Measurements from ENCODE around the gene DENND6B. TPM values are rescaled to one million over a fixed set of nuclear protein-coding genes. Genes with fewer than 3 reads are reported as not detected.
A peak's percentile ranks its signal among the peaks of the same experiment; 100 is the strongest.

The DENND6B gene
- total RNA-seq, 1 experiment from 2014 or later: 11.0 TPM

DNA sequence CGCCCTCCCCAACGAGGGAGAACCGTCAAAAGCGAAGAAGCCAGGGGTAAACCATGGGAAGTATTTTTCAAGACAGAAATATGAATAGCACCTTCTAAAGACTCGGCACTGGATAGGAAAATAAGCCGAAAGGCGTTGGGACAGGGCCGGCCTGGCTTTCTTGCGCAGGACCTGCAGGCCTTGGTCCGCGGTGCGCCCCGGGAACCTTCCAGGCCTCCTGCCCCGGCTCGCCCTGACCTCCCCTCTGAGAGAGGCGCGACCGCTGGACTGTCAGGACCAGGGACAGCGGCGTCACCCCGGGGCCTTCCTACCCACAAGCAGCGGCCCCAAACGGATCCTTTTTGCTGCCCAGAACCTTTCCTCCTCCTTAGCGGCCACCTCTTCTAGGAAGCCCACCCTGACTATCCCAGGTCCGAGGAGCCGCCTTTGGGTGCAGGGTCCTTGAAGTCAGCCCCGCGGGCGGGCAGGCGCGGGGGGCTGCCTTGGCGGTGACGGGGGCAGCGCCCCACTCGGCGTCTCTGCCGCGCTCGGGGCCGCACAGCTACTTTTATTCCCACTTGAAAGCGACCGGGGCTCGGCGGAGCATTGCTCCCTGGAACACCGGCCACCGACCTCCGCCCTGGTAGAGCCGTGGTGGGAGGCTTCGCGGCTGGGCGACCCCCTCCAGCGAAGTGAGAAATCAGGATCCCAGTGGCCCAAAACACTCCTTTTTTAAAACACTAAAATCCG lies 56.0 kb downstream of the DENND6B start (continued):
- TF ChIP-seq EZH2 (IDR thresholded peaks at IDR 0.05) (no peak), EGR1 (IDR thresholded peaks at IDR 0.05; ENCODE audit: low read depth) (no peak), ELF1 (IDR thresholded peaks at IDR 0.05; ENCODE audit: borderline replicate concordance, low read depth) (no peak), SIN3A (IDR thresholded peaks at IDR 0.05; ENCODE audit: low read depth) (peak; percentile 64; the same call in 1 of the 2 replicates)

- no TSS peak for BruUV-seq (replicated peaks)
- H3K36me3 ChIP-seq (ENCODE audit: control insufficient read depth in 1 of 2, insufficient read depth in 2 of 2, low read length in 2 of 2): peaks cover 0 to 3% of the 10 kb centered on the region in 2 experiments; a peak in 2 of 4 replicates
- intact Hi-C loops (cut with micrococcal nuclease): no loop called here
- DNase-seq (ENCODE audit: low read depth, low spot score) (no peak), ATAC-seq (peak; percentile 69)
- peak within 1 kb of the TSS; percentile 57 for H3K9ac ChIP-seq (ENCODE audit: low read length)
- H3K4me2 ChIP-seq (ENCODE audit: low read length): peak within 1 kb of the TSS; percentile 97
- H3K9me2 ChIP-seq (ENCODE audit: insufficient read depth): no peaks in the 10 kb centered on the region
- H3K27ac ChIP-seq (ENCODE audit: low read depth, low read length): peak within 1 kb of the TSS; percentile 51
- peaks cover 27 to 48% of the 10 kb centered on the region in 2 experiments for H3K4me1 ChIP-seq (ENCODE audit: control insufficient read depth in 1 of 2, insufficient read depth in 2 of 2, low read length in 2 of 2)
- H3K9me3 ChIP-seq (ENCODE audit: control insufficient read depth in 1 of 2, insufficient read depth in 1 of 2, low read depth in 1 of 2, low read length in 2 of 2): no peaks in the 10 kb centered on the region
- H3K79me2 ChIP-seq (ENCODE audit: insufficient read depth, low read length): no peaks in the 10 kb centered on the region; the same call in 1 of the 2 replicates
- TF ChIP-seq MAX (IDR thresholded peaks at IDR 0.05): 0 out of 2 replicates have a peak, but pooled peaks have one; percentile 21
- 0 out of 2 replicates have a peak, but pooled peaks have one; percentile 53 for TF ChIP-seq SIN3A (IDR thresholded peaks at IDR 0.05; ENCODE audit: low read depth)
- TF ChIP-seq, protein P1, sequence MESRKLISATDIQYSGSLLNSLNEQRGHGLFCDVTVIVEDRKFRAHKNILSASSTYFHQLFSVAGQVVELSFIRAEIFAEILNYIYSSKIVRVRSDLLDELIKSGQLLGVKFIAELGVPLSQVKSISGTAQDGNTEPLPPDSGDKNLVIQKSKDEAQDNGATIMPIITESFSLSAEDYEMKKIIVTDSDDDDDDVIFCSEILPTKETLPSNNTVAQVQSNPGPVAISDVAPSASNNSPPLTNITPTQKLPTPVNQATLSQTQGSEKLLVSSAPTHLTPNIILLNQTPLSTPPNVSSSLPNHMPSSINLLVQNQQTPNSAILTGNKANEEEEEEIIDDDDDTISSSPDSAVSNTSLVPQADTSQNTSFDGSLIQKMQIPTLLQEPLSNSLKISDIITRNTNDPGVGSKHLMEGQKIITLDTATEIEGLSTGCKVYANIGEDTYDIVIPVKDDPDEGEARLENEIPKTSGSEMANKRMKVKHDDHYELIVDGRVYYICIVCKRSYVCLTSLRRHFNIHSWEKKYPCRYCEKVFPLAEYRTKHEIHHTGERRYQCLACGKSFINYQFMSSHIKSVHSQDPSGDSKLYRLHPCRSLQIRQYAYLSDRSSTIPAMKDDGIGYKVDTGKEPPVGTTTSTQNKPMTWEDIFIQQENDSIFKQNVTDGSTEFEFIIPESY (IDR thresholded peaks at IDR 0.05; ENCODE audit: extremely low read depth, insufficient replicate concordance, low read length): no peak
- no peak for TF ChIP-seq EZH2 (IDR thresholded peaks at IDR 0.05)
- TF ChIP-seq TCF7L2 (IDR thresholded peaks at IDR 0.05; ENCODE audit: borderline replicate concordance, extremely low read depth, insufficient read depth, insufficient read length): no peak
- no peak; the same call in 1 of the 2 replicates for TF ChIP-seq EGR1 (IDR thresholded peaks at IDR 0.05; ENCODE audit: low read depth)
- TF ChIP-seq SRF (IDR thresholded peaks at IDR 0.05; ENCODE audit: low read depth): no peak
- no peak for TF ChIP-seq POLR2AphosphoS5 (IDR thresholded peaks at IDR 0.05; ENCODE audit: low read depth, low read length)
- no peak for TF ChIP-seq ZNF274 (IDR thresholded peaks at IDR 0.05; ENCODE audit: low read depth, low read length)
- CTCF ChIA-PET: no interaction called here
- POLR2A ChIA-PET: no interaction called here
- no peaks in the 10 kb centered on the region for H3K27me3 ChIP-seq (ENCODE audit: insufficient read depth, low read length)
- H3K4me3 ChIP-seq (replicated peaks in 1 of 2; ENCODE audit: low read depth in 1 of 2, low read length in 2 of 2): peak within 1 kb of the TSS; percentile 55 to 65
- RAD21 ChIA-PET (ENCODE audit: low non-redundant PET in 1 of 2, low total read pairs in 2 of 2, uncharacterized antibody in 2 of 2, unreplicated experiment in 2 of 2): no interaction called here
- H2AFZ ChIP-seq (ENCODE audit: low read depth, low read length, poor library complexity, severe bottlenecking): no peak within 1 kb of the TSS
- no peaks in the 10 kb centered on the region for H4K20me1 ChIP-seq (ENCODE audit: insufficient read depth)
Observed at GRCh38 chr22:50269970-50270665, 56.7 kb downstream of the DENND6B start, which contains the start of gene MAPK11. Gene MAPK11, minus strand, starts transcription at chr22:50270380. Its CDS starts 88 bp downstream, at chr22:50270292.
